GM18499 (cell line): Measurements from ENCODE around the gene LTA.

Experiments used
- ATAC-seq: cut with Tn5 transposase; IDR thresholded peaks from one replicate; pipeline ENCODE4 v1.9.1; 2021; ENCODE audit warnings: moderate number of reproducible peaks; ENCODE audit not compliant: insufficient read depth, unreplicated experiment

Gene LTA

GRCh38 chr6:31621320-31621939 lies 49.3 kb downstream of the LTA start:
- no peak for ATAC-seq

DNA sequence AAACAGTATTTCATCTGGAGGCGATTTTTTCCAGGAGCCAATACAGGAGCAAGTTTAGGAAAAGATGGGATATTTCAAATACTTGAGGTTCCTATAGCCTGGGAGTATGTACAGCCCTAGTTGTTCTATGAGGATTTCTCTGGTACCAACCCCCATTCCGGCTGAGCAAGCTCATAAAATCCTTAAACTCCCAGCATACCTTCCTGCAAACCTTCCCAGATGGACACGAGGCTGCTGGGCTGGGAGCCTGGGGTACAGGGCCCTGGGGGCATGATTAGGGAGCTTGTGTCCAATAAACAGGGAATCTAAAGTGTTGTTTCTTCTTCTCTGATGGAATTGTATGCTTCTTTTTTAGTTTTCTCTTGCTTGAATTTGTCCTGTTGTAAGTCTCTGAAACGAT lies 49.9 kb downstream of the LTA start:
- ATAC-seq, result no peak

DNA sequence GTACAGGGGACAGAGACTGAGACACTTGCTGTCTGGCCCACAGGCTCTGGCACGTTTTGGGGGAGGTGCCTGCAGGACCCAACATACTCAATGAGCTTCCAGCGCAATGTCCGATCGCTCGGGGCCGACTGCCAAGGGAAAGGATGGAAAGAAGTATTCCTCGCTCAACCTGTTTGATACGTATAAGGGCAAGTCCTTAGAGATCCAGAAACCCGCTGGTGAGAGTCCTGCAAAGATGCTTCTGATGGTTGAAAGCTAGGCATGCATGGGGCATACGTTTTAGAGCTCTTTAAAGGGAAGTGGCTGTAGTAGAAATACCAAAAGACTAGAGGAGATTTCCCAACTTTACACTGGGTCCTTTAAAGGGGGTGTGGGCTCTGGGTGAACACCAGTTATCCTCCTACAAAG lies 50.6 kb downstream of the LTA start:
- no peak for ATAC-seq
